GM10248 (cell line): ENCODE data around the gene FATE1.

Source experiments
- CTCF ChIA-PET: fragments of 300-600 bp; sonication (Branson Sonifier 250); formaldehyde crosslinking; extraction: SDS; loops from one replicate; lab custom pipeline; 2021; ENCODE audit warnings: antibody characterized with exemption; lab: Yijun Ruan, JAX
- POLR2A ChIA-PET: fragments of 350-650 bp; sonication (Branson Sonifier 250); formaldehyde crosslinking; extraction: SDS; loops from one replicate; lab custom pipeline; 2020; ENCODE audit warnings: antibody characterized with exemption; lab: Yijun Ruan, JAX
- DNase-seq: peaks from one replicate; pipeline ENCODE4 v3.0.0; 2012; ENCODE audit errors: extremely low spot score
- CTCF ChIP-seq: IDR thresholded peaks from 2 replicates; pipeline ENCODE4 v1.5.1; 2012; ENCODE audit warnings: mild to moderate bottlenecking, low read depth; ENCODE audit errors: extremely low read depth, missing control alignments, control extremely low read depth

Gene FATE1

GRCh38 chrX:151697522-151697921 is 18.3 kb upstream of the FATE1 start:
- CTCF ChIA-PET, result no interaction called here

GRCh38 chrX:151698485-151698884 is 17.4 kb upstream of the FATE1 start:
- no peak for DNase-seq
- ChIA-PET POLR2A (no interaction called here), CTCF (no interaction called here)
- TF ChIP-seq CTCF, result no peak

More at GRCh38 chrX:151697522-151697921, 18.3 kb upstream of the FATE1 start:
- DNase-seq, result no peak
- TF ChIP-seq CTCF, result no peak
- POLR2A ChIA-PET, result no interaction called here

- DNase-seq, result no peak
- TF ChIP-seq CTCF, result no peak
- ChIA-PET POLR2A (no interaction called here), CTCF (no interaction called here)
Measured at GRCh38 chrX:151699746-151700145, 16.1 kb upstream of the FATE1 start.

- POLR2A ChIA-PET, result no interaction called here
- CTCF ChIA-PET, result no interaction called here
- TF ChIP-seq CTCF, result no peak
- no peak for DNase-seq
Measured at GRCh38 chrX:151700581-151700980, 15.3 kb upstream of the FATE1 start.

GRCh38 chrX:151701071-151701470 is 14.8 kb upstream of the FATE1 start:
- ChIA-PET CTCF (no interaction called here), POLR2A (no interaction called here)
- TF ChIP-seq CTCF, result no peak
- no peak for DNase-seq

- POLR2A ChIA-PET, result no interaction called here
- TF ChIP-seq CTCF, result no peak
- CTCF ChIA-PET, result no interaction called here
- no peak for DNase-seq
Measured at GRCh38 chrX:151701531-151701930, 14.3 kb upstream of the FATE1 start.
